ENCODE data around the gene CFAP65. TPM values are rescaled to one million over a fixed set of nuclear protein-coding genes. Genes with fewer than 3 reads are reported as not detected.

CFAP65 gene
- total and polyA plus RNA-seq, 9 of the 15 experiments (the other 6 are each of a cell fraction or from before 2014, with no cell fraction given), result not detected

- no peak overlapping the region for H3K4me3 ChIP-seq
- TF ChIP-seq YBX1 (IDR thresholded peaks at IDR 0.05) (no peak), TCFL5 (CRISPR knock-in tag; conservative IDR thresholded peaks at IDR 0.05) (no peak), MEIS2 (IDR thresholded peaks at IDR 0.05; ENCODE audit: partially characterized antibody) (no peak), NCOR1 (IDR thresholded peaks at IDR 0.05) (no peak), COPS2 (conservative IDR thresholded peaks at IDR 0.05) (no peak), ZNF444 (CRISPR knock-in tag; IDR thresholded peaks at IDR 0.05) (no peak), HES1 (IDR thresholded peaks at IDR 0.05; ENCODE audit: low read depth) (no peak), ETS1 (conservative IDR thresholded peaks at IDR 0.05; ENCODE audit: control insufficient read depth, low read depth, low read length) (no peak), TGIF2 (CRISPR knock-in tag; IDR thresholded peaks at IDR 0.05) (no peak), NFE2L1 (tag; IDR thresholded peaks at IDR 0.05; ENCODE audit: borderline replicate concordance, low read depth) (no peak), ZNF592 (IDR thresholded peaks at IDR 0.05) (no peak), ZFP91 (CRISPR knock-in tag; IDR thresholded peaks at IDR 0.05) (no peak), JUND (IDR thresholded peaks at IDR 0.05; ENCODE audit: borderline replicate concordance, low read depth, low read length) (no peak), JUND (tag; IDR thresholded peaks at IDR 0.05; ENCODE audit: borderline replicate concordance, low read depth, low read length) (no peak), ZC3H11A (IDR thresholded peaks at IDR 0.05; ENCODE audit: low read depth, low read length) (no peak)
- BruUV-seq (replicated peaks), result no TSS peak
- no peak overlapping the region for H3K9ac ChIP-seq (ENCODE audit: insufficient read depth in 1 of 2, low read depth in 2 of 2, low read length in 2 of 2)
- intact Hi-C loops (cut with micrococcal nuclease), result no loop called here
- no peaks in the 10 kb centered on the region for H3K27me3 ChIP-seq (ENCODE audit: control insufficient read depth in 2 of 2, insufficient read depth in 2 of 2, low read length in 2 of 2)
- ChIA-PET POLR2A (interaction anchor here (0.7 kb wide), 1 partner anchor 9 kb away, joined by 3 read pairs; no protein-coding TSS in a partner anchor), CTCF (ENCODE audit: low intra/inter-chr PET ratio) (no interaction called here)
- no peak for ATAC-seq
- no peaks in the 10 kb centered on the region; the same call in 1 of the 2 replicates for H4K20me1 ChIP-seq (replicated peaks; ENCODE audit: control insufficient read depth, insufficient read depth, low read length)
- no peak overlapping the region for H3K4me2 ChIP-seq (ENCODE audit: insufficient read depth, low read length)
- no peaks in the 10 kb centered on the region for H3K9me3 ChIP-seq (replicated peaks; ENCODE audit: control insufficient read depth, insufficient read depth, low read depth, low read length)
- no peak overlapping the region for H3K27ac ChIP-seq (ENCODE audit: extremely low read depth, low read depth, low read length)
- H3K4me1 ChIP-seq (replicated peaks in 1 of 2; ENCODE audit: control insufficient read depth in 2 of 2, insufficient read depth in 2 of 2, low read length in 2 of 2), result 0 out of 5 replicates have a peak, but pooled peaks cover 0 to 2% of the 10 kb centered on the region in 2 experiments
- H2AFZ ChIP-seq (ENCODE audit: low read depth, low read length), result no peak overlapping the region
- FAIRE-seq, result no peak
- peaks cover 2% of the 10 kb centered on the region for H3K9me1 ChIP-seq (ENCODE audit: control insufficient read depth, insufficient read depth, low read length)
- in situ Hi-C loops (cut with MboI), result no loop called here
- no peaks in the 10 kb centered on the region for H3K79me2 ChIP-seq (ENCODE audit: control insufficient read depth, insufficient read depth, low read length)
- DNase-seq (ENCODE audit: extremely low read depth in 1 of 4, low spot score in 3 of 4), result no peak
- peaks cover 1% of the 10 kb centered on the region; the same call in 1 of the 3 replicates for H3K36me3 ChIP-seq (ENCODE audit: control insufficient read depth, insufficient read depth, low read length)
Observed at GRCh38 chr2:219081701-219082331, 40.5 kb upstream of the CFAP65 start.

Data from K562 (cell line).